ENCODE results near the gene PITPNM2.

The PITPNM2 gene

DNA sequence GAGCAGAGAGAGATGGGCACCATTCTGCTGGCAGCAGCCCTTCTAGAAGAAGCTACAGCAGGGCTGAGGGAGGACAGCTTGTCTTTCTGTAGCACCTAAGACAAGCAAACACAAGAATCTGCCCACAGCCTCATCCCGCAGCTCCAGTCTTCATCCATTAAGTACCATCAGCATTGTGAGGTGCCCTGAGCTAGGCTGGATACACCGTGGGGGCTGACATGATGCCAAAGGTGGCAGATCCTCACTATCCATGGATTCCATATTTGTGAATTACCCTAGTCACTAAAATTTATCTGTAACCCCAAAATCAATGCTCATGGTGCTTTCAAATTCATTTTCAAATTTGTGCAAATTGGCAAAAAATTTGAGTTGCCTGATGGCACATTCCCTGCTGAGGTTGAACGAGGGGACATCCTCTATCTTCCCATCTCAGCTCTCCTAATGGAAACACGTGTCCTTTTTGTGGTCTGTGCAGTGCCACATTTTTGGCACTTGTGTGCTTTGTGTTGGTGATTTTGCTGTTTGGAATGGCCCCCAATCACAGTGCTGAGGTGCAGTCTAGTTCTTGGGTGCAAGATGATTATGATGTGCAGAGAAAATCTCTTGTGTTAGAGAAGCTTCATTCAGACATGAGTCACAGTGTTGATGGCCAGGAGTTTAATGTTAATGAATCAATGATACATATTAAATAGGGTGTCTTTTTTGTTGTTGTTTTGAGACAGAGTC lies 7.0 kb downstream of the PITPNM2 start:
- DNase-seq (ENCODE audit: low read depth): no peak

DNA sequence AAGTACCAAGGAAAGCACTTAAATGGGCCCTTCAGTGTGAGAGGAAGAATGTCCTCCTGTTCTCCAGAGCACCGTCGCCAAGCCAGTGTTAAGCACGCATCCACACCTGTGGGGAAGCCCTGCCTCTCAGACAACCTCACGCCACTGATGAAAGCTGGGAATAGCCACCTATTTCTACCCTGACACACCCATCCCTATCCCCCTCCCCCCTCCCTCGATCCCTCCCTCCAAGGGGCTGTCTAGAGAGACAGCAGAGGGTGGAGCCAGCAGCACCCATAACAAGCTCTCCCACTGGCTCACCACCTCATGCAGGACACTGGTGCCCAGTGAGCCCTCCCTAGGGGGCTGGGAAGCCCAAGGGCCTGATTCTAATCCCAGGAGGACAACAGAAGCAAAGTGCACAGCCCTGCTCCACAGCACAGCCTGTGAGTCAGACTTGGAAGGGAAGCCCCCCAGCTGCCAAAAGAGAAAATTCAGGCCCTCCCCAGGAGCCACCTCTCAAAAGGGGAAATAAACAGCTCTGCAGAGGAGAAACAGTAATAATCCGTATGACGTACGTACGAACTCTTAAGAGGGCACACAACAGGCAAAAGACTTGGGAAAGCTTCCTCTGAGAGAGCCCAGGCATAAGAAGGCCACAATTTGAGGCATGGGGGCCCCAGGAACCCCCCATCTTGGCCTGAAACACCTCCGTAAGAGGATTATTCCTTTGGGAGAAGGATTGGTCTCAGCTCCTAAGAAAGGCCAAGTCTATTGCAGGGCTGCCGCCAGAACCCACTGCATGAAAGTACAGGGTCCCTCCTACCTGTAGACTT lies 7.8 kb downstream of the PITPNM2 start:
- DNase-seq (ENCODE audit: low read depth): no peak

DNA sequence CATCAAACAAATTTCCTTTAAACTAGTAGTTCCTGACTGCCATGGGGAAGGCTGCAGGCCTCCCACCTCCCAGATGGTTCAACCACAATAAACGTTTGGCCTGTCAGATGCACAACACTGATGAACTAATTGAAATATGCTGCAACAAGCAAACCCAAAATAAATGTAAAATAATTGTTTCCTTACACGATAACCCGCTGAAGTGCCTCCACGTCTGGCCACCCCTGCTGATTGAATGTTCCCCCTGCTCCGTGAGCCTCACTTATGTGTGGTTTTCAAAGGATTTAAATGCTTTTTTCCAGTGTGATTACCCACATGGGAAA lies 8.4 kb downstream of the PITPNM2 start:
- no peak for DNase-seq (ENCODE audit: low read depth)

DNA sequence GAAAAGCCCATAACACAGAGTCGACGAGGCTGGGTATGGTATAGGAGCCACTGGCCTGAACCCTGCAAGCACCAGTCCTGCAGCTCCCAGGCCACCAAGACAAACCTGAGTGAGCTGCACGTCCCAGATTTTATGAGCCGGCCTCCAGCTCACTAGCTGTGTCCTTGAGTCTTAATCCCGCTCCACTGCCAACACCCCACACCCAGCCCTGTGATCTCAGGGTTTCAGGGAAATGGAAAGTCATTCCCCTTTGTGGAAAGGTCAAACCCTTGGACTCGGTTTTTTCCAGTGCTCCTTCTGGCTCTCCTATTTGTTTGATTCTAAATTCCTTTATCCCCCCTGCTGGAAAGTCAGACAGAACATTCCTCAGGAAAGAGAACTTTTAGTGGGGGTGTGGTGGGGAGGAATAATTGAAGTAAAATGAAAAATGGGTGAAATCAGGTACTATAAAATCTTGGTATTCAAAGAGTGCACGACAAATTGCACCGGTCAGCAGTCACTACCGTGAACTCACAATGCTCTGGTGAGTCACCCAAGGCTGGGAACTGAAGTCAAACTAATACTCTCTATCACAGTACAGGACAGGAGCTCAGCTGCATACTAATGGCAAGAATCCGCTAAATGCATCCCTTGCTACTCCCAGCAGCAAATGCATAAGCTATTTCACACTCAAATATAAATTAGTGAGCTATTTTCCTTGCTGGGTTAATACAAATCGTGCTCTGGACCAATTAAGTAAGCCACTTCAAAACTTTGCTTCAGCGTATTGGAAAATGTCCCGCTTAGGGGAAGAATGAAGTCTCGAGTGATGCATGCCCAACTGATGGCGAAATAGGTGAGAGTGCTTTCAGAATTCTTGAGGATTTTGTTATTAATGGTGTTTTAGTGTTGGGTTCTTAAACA lies 9.0 kb downstream of the PITPNM2 start:
- no peak for DNase-seq (ENCODE audit: low read depth)

DNA sequence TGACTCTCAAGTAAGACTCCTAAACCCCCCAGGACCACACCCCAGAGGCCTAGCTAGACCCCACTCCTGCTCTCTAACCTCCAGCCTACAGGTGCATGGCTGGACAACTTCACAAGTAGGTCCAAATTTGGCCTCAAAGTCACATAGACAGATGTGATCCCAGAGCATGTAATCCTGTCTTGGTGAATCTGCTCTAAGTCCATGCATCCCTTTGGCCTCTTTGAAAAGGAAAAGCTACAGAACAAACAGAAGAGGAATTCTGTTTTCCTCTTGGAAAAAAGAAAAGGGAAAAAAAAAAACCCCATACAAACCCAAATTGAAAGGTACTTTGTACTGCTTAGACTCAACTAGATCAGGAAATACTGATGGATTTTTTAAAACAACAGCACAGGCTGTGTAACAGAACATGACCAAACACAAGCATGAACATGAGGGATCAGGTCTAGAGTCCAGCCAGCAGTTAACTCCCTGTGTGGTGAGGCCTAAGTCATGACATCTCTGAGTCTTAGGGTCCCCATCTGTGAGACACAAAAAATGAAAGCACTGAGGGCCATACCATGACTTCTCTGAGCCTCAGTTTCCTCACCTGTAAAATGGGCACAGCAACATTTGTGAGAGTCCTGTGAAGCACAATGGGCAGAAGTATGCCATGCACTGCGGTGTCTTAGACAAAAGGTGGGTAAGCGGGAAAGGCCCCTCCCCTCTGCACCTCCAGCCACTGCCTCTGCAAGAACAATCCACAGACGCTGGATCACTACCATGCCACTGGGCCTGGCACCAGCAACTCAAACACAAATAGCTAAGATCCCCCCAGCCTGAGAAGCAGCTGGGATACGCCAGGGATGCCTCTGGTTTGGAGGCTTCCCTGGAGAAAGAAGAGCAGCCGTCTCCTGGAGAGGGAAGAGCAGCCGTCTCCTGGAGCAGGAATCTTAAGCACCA lies 9.9 kb downstream of the PITPNM2 start:
- DNase-seq (ENCODE audit: low read depth): no peak

DNA sequence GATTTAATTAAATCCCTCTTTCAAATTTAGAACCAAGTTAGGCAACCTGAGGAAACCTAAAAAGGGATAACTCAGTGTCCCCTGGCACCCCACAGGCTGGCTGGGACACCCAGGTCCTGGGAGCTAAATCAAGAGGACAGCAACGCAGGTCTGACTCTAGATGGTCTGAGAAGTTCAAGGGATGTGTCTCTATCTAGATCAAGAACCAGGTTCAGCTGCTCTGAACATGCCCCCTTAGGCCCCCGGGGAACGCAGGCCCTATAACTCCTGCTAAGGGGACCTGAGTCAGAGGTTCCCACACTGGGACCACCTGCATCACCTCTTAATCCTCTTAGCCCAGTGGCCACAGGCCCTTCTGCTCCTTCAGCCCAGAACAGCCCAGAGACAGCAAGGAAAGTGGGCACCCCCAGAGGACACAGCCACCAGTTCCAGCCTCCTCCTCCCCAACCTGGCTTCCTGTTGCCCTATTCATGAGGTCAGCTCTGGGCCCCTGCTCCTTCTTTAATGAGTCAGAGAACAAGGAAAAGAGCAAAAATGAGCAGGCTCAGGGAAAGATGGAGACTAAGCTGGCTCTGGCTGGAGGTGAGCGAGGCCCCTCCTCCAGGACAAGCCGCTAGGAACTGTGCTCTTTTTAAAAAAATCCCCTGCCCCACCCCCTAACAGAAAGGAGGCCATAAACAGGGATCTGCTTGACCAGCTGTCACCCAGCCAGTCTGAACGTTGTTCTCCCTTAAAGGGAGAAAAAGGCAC lies 10.8 kb downstream of the PITPNM2 start:
- no peak for DNase-seq (ENCODE audit: low read depth)

DNA sequence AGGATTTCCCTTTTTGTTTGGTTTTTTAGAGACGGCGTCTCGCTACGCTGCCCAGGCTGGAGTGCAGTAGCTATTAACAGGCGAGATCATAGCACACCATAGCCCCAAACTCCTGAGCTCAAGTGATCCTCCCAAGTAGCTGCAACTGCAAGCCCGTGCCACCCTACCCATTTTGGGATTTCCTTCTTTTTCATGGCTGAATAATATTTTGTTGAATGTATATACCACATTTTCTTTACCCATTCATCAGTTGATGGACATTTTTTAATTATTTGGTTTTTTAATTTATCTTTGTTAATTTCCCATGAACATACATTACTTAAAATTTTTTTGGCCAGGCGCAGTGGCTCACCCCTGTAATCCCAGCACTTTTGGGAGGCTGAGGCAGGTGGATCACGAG lies 15.2 kb downstream of the PITPNM2 start:
- DNase-seq (ENCODE audit: low read depth): no peak

DNA sequence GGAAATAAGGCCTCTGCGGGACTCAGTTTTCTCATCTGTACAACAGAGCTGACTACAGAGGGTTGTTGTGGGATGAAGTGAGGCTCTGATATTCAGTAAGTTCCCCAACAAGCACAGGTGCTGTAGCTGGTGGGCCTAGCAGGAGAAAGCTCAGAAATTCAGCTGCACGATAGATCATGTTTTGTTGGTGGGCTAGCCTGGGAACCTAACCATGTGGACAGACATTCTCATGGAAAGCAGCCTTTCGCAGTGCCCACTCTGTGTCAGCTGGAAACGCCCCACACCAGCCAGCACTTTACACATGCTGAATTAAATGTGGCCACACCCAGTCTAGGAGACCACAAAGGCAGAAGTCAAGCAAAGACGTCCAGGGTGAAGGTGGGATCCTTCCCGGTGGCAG lies 16.1 kb downstream of the PITPNM2 start:
- DNase-seq (ENCODE audit: low read depth): no peak

DNA sequence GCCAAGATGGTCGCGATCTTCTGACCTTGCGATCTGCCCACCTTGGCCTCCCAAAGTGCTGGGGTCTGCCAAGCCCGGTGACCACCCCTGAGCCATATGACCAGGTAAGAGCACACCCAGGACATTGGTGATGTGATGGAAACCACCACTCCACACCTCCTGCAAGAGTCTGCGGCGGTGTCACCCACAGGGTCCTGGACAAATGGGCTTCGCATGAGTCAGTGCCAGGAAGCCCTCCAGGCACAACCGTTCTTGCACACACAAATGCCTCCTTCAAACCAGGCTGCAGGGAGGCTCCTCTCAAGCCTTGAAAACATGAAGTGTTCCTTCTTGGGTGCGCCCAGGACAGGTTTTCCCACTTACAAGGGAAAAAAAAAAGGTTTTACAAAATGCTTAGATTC lies 16.6 kb downstream of the PITPNM2 start:
- no peak for DNase-seq (ENCODE audit: low read depth)

DNA sequence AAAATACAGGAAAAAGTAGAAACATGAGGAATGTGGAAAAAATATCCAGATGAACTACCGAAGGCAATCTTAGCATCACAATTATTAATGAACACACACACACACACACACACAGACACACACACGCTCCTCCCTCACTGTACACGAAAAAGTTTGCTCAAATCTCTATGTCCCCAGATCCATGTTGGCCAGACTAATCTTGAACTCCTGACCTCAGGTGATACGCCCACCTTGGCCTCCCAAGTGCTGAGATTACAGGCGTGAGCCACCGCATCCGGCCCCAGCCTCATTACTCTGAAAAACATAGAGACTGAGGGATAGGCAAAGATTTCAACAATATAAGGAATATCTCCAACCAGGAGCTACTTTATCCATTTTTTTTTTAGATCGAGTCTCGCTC lies 17.2 kb downstream of the PITPNM2 start:
- no peak for DNase-seq (ENCODE audit: low read depth)

DNA sequence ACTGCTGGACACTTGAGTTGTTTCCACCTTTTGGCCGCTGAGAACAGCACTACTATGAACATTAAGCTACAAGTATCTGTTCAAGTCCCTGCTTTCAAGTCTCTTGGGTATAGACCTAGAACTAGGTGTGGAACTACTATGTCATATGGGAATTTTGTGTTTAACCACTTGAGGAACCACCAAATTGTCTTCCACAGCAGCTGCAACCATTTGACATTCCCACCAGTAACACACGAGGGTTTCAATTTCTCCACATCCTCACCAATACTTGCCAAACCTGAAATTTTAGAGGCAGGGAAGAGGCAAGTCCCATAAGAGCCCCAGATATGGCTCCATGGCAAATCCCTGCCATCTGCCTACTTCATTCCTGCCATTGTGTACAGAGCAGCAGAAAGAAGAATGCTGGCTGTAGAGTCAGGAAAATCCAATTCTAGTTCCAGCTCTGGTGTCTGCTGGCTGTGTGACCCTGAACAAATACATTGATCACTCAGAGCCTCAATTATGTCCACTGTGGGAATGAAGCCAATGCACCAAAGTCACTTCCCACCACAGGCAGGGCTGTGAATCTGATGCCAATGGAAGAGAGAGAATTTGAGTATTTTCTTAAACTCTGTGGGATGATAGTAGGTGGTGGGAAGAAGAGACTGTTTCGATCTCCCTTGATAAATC lies 17.8 kb downstream of the PITPNM2 start:
- DNase-seq (ENCODE audit: low read depth): no peak

DNA sequence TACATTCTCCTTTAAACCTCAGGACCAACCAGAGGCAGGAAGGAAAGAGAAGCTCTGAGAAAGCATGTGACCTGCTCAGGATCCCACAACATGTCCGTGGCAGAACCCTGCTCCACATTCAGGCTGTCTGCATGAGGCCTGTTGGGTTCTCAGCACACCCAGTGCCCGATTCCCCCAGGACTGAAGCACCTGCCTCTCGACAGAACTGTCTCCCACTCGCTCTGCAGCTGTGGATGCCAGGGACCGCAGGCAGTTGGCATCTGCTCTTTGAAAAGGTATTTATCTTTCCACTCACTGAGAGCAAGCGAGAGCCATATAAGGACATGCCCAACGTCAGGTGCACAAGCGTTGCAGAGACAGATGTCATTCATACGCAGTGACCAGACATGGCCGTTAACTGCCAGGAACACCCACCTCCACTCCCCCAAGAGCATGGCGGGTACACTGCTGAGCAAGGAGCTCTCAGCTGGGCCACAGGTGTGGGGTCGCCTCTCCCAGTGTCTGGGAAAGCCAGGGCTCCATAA lies 18.9 kb downstream of the PITPNM2 start:
- DNase-seq (ENCODE audit: low read depth): no peak

DNA sequence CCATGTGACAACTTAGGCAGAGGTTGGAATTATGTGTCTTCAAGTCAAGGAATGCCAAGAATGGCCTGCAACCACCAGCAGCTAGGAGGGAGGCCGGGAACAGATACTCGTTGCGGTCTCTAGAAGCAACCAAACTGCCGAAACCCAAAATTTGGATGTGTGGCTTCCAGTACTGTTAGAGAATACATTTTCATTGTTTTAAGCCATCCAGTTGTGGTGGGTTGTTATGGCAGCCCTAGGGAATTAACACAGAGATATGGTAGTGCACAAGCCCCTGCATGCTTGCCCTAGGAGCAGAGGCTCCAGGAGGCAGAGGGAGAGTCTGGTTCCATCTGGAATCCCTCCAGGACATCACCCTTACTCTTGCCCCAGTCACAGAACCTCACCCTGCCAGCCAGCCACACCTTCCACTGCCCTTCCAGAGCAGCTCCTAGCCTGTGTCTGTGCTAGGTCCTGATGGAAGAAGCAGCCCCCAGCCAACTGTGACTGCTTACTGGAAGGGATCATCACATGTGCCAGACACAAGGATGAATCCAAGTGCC lies 19.5 kb downstream of the PITPNM2 start:
- no peak for DNase-seq (ENCODE audit: low read depth)

DNA sequence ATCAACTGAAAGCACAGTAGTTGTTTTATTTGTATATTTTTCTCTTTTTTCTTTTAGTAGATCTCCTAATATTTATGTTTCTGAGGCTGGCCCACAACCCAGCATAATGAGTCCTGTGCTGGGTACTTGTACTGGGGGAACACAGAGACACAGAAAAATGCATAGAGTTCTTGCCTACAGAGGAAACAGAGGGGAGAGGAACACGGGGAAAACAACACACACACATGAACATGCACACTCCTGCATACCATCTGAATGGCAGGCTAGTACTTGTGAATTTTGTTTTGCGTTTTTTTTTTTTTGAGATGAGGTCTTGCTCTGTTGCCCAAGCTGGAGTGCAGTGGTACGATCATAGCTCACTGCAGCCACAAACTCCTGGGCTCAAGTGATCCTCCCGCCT lies 21.3 kb downstream of the PITPNM2 start:
- no peak for DNase-seq (ENCODE audit: low read depth)

DNA sequence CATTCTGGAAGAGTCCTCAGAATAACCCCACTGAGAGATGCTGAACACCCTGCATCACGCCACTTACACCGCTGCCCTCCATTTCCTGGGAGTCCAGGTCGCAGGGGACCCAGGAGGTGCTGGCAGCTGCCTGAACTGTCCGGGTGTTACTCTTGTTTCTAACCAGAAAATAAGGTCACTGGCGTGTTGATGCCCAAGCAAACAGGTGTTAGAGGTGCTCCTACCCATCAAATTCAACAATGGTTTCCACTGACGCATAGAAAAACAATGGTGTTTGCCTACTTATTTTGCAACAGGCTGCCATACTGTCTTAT lies 23.8 kb downstream of the PITPNM2 start:
- no peak for DNase-seq (ENCODE audit: low read depth)

DNA sequence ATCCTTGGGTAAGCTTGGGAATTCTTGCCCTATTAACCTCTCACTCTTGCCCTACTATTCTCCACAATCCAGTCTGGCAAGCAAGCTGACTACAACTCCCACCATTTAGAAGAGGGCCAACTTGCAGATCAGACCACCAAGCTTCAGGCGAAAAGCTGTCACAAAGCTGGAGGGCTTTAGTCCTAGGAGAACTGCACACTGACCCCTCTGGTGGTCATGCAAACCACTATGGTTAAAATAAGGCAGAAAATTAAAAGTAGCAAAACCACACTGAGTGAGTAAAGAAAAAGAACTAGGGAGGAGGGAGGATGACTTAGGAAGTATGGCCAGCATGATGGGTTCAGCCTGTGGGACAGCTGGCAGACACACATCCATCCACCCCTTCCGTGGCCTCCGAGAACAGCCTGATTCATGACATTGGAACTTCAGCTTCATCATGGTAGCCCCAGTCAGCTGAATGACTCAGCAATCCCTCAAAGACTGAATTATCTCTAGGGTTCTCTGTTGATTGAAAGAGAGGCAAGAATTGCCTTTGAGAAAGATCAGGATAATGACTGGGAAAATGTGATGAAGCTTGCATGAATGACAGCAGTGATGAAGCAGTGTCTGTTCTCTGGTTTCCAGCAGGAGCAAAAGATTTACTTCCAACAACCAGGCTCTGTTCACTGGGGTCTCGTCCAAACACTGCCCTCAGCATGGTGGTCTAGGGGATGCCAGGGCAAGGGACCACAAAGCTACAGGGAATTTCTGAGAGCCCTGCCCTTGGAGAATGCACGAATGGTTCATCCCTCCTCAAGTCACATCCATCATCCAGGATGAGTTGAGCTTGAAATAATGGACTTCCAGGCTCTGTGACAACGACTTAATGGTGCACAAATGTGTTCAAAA lies 24.4 kb downstream of the PITPNM2 start:
- DNase-seq (ENCODE audit: low read depth): no peak

DNA sequence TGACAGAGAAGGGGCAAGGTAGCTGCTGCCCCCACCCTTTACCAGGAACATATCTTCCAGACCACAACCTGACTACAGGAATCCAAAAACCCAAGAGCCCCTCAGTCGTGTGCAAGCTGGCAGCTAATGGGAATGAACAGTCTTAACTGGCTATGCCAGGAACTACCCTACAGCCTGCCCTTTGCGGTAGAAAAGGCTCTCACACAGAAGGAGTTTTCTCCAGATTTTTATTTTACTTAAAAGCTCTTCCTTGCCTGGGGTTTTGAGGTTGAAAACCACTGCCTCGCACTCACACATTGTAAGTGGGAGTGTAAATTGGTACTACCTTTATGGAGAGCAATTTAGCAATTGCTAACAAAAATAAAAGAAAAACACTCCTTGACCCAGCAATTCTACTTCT lies 28.3 kb downstream of the PITPNM2 start:
- no peak for DNase-seq (ENCODE audit: low read depth)

DNA sequence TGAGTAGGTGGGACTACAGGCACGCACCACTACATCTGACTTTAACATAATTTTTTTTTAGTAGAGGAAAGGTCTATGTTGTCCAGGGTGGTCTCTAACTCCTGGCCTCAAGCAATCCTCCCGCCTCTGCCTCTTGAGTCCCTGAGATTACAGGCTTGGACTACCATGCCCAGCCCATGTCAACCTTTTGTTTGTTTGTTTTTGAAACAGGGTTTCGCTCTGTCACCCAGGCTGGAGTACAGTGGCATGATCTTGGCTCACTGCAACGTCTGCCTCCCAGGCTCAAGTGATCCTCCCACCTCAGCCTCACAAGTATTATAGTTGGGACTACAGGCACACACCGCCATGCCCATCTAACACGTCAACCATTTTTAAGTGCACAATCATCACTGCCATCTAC lies 29.2 kb downstream of the PITPNM2 start:
- DNase-seq (ENCODE audit: low read depth): no peak

All from activated T-cell treated with anti-CD3 and anti-CD28 coated beads for 1 hour (primary cell).